IPS DF 6.9 (cell line): ENCODE measurements around the gene MPC1L.

Experiments used
- DNase-seq: peaks from one replicate; pipeline ENCODE4 v3.0.0-alpha.2; 2013; ENCODE audit warnings: low read depth, low spot score
- H3K27ac ChIP-seq: one replicate; pipeline ENCODE4 v1.5.1; 2013; ENCODE audit warnings: low read length, control low read depth
- H3K27me3 ChIP-seq: 2 replicates; pipeline ENCODE4 v1.6.1; 2013; ENCODE audit warnings: mild to moderate bottlenecking, low read length; ENCODE audit not compliant: control insufficient read depth, insufficient read depth
- H3K36me3 ChIP-seq: 2 replicates; pipeline ENCODE4 v1.6.1; 2013; ENCODE audit warnings: low read length; ENCODE audit not compliant: control insufficient read depth, insufficient read depth
- H3K4me1 ChIP-seq: 2 replicates; pipeline ENCODE4 v1.6.1; 2013; ENCODE audit warnings: low read length; ENCODE audit not compliant: control insufficient read depth, insufficient read depth
- H3K4me3 ChIP-seq: 2 replicates; pipeline ENCODE4 v1.5.1; 2013; ENCODE audit warnings: mild to moderate bottlenecking, low read length
- H3K9me3 ChIP-seq: 2 replicates; pipeline ENCODE4 v1.6.1; 2013; ENCODE audit warnings: low read length, inconsistent platforms; ENCODE audit not compliant: control insufficient read depth, insufficient read depth
- WGBS: extraction: QIAGEN DNeasy Blood & Tissue Kit; methylation state at CpG from one replicate; pipeline ENCODE4 v1.1.7; 2013; ENCODE audit warnings: mixed read lengths, missing lambda C conversion rate; ENCODE audit not compliant: insufficient read length, insufficient coverage; 5-methylcytosine and 5-hydroxymethylcytosine counted together

Gene MPC1L

DNA sequence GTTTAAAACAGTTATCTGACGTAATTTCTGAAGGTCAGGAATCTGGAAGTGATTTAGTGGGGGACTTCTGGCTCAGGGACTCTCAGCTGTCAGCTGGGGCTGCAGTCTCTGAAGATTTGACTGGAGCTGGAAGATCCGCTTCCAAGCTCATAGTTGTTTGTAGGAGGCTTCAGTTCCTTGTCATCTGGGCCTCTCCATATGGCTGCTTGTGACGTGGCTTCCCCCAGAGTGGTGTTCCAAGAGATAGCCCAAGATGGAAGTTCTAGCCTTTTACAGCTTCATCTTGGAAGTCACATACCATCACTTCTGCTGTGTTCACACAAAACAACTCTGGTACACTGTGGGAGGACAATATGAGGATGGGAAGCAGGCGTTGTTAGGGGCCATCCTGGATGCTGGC is 2.1 kb downstream of the MPC1L start:
- no CpG with 5 or more reads among the region's 4 CpGs for WGBS
- Histone ChIP-seq H3K4me3 (no peak overlapping the region), H3K27ac (no peak overlapping the region), H3K27me3 (no peaks in the 10 kb centered on the region), H3K4me1 (peaks cover 2% of the 10 kb centered on the region; the same call in 1 of the 2 replicates), H3K36me3 (peaks cover 3% of the 10 kb centered on the region; the same call in 1 of the 2 replicates), H3K9me3 (no peaks in the 10 kb centered on the region)
- DNase-seq, result no peak

DNA sequence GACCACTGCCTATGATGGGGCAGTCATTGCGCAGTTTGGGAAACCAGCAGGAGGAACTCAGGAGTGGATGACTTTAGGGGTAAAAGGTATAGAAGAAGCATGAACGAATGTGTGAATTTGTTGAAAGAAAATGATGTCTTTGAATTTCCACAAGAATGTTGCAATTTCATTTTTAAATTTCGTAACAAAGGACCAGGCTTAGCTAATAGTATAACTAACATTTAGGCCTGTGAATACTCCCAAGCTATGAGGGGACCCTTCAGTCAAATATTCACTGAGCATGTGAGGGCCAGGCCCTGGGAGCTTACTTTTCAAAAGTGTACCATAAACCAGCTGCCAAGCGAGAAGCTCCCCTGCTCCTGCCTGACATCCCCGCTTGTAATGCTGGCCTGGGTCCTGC is 5.3 kb downstream of the MPC1L start:
- no peak overlapping the region for H3K27ac ChIP-seq
- peaks cover 2% of the 10 kb centered on the region; the same call in 1 of the 2 replicates for H3K4me1 ChIP-seq
- WGBS, result 100% methylated on average over 1 of the region's 5 CpGs
- no peaks in the 10 kb centered on the region for H3K27me3 ChIP-seq
- H3K4me3 ChIP-seq, result no peak overlapping the region
- no peak for DNase-seq
- peaks cover 3% of the 10 kb centered on the region; the same call in 1 of the 2 replicates for H3K36me3 ChIP-seq
- H3K9me3 ChIP-seq, result no peaks in the 10 kb centered on the region

DNA sequence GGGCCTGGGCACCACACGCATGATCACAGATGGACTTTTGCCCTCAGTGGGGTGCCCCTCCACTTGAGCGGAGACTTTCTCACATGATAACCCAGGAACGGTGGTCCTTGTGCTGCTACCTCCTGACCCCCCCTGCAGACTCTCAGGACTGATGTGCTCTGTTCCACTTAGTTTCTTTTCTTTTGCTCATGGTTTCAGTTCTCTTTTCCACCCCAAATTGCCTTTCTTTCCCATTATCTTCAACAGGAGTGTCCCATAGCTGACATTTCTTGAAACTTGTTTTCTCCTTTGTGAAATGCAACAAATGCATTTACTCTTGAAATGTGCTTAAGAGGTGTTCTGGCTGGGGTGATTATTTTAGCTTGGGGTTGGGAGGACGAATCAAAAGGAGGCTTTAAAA is 9.0 kb downstream of the MPC1L start:
- H3K27me3 ChIP-seq, result no peaks in the 10 kb centered on the region
- H3K9me3 ChIP-seq, result no peaks in the 10 kb centered on the region
- no peak overlapping the region for H3K27ac ChIP-seq
- H3K4me1 ChIP-seq, result no peaks in the 10 kb centered on the region
- peaks cover 3% of the 10 kb centered on the region; the same call in 1 of the 2 replicates for H3K36me3 ChIP-seq
- no CpG with 5 or more reads among the region's 4 CpGs for WGBS
- no peak for DNase-seq
- no peak overlapping the region for H3K4me3 ChIP-seq

DNA sequence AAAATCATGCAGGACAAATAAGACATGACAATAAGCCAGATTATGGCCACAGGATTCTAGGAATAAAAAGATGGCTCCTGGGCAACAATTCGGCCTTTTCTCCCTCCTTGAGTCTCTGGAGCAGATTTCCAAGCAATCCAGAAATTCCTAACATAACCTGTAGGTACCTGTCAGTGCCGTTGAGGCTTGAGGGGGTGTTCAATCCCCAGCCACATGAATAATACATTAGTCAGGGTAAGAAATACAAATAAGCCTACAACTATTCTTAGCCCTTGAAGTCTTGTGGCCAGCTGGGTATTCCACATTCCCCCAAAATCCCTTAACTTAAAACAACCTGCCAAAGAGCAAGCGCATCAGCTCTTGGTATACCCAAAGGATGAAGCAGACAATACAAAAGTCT is 14.5 kb downstream of the MPC1L start:
- peaks cover 3% of the 10 kb centered on the region; the same call in 1 of the 2 replicates for H3K36me3 ChIP-seq
- H3K27me3 ChIP-seq, result no peaks in the 10 kb centered on the region
- WGBS, result no CpG with 5 or more reads among the region's 3 CpGs
- DNase-seq, result no peak
- no peaks in the 10 kb centered on the region for H3K9me3 ChIP-seq
- no peak overlapping the region for H3K4me3 ChIP-seq
- no peaks in the 10 kb centered on the region for H3K4me1 ChIP-seq
- H3K27ac ChIP-seq, result no peak overlapping the region

DNA sequence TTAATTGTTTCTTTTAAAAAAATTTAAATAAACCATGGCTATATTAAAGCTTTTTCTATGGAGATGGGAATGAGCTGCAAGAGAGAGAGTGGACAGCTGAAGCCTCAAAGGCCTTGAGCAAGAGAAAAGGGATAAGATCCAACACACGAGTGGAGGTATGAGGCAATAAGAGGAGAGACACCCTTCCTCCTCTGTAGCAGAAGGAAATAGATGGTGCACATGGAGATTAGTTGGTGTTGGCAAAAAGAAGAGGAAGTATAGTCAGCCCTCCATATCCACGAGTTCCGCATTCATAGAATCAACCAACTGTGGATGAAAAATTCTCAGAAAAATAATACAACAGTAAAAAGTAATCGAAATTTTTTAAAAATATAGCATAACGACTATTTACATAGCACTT is 20.9 kb downstream of the MPC1L start:
- no peak for DNase-seq
- Histone ChIP-seq H3K9me3 (no peaks in the 10 kb centered on the region), H3K27me3 (no peaks in the 10 kb centered on the region), H3K4me1 (no peaks in the 10 kb centered on the region; the same call in 1 of the 2 replicates), H3K27ac (no peak overlapping the region), H3K4me3 (no peak overlapping the region), H3K36me3 (no peaks in the 10 kb centered on the region)
- no CpG with 5 or more reads among the region's 5 CpGs for WGBS

DNA sequence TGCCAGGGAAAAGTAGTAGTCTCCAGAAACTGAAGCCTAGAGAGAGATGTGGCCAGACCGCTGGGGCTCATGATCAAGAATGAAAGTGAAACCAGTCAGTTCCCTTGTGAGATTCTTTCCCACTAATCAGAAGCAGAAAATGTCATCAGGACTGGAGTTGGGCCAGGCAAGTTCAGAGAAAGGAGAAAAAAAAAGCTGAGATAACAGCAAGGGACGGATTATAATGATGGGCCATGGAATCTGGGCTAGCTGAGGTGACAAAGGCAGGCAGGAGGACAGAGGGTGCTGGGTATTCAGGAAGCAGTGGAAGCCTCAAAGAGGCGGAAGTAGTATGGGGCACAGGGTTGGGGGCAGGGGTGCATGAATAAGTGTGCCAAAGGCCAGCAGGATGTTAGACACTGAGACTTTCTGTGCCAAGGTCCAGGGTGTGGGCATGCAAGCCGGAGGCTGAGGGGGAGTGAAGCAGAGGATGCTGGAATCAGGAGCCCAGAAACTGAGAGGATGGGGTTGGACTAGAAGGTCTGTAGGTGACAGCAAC is 21.7 kb downstream of the MPC1L start:
- no peaks in the 10 kb centered on the region for H3K36me3 ChIP-seq
- H3K4me3 ChIP-seq, result no peak overlapping the region
- WGBS, result no CpG with 5 or more reads among the region's 4 CpGs
- H3K27ac ChIP-seq, result no peak overlapping the region
- H3K9me3 ChIP-seq, result no peaks in the 10 kb centered on the region
- DNase-seq, result no peak
- no peaks in the 10 kb centered on the region for H3K27me3 ChIP-seq
- no peaks in the 10 kb centered on the region; the same call in 1 of the 2 replicates for H3K4me1 ChIP-seq

DNA sequence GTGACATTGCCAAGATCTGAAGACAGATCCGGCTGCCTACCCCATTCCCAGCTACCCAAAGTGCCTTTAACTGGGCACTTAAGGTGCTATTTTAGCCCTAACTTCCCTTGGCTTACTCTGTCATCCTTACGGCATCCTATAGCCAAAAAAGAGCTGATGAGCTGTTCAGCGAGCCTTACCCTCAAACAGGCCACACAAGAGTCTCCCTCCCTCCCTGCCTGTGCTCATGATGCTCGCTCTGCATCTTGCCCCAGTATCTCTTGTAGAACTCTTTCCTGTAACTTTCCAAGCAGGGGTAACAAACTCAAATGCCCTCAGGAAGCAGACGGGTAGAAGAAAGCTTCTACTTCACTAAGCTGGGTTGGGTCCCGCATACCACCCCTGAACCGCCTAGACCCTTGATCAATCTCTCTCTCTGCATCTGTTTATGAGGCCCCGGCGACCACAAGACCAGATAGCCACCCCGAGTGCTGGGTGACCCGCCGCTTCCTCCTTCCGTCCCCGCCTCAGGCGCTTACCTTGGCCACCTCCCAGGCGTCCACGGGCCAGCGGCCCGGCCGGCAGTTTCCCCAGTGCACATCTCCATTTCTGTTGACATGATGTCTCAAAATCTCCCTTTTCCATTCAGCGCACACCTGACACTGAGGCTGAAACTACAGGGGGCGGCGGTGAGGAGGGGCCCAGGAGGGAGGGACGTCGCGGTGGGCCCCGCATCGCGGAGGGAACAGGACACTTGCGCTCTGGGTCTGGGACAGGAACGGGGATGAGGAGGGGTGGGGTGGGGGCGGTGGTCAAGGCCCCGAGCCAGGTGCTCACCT is 23.5 kb downstream of the MPC1L start:
- H3K27ac ChIP-seq, result no peak overlapping the region
- no peaks in the 10 kb centered on the region; the same call in 1 of the 2 replicates for H3K4me1 ChIP-seq
- H3K36me3 ChIP-seq, result no peaks in the 10 kb centered on the region
- WGBS, result no CpG with 5 or more reads among the region's 33 CpGs
- H3K4me3 ChIP-seq, result peak overlapping the region; percentile 81; the same call in 1 of the 2 replicates
- no peaks in the 10 kb centered on the region for H3K9me3 ChIP-seq
- no peaks in the 10 kb centered on the region for H3K27me3 ChIP-seq
- DNase-seq, result no peak

DNA sequence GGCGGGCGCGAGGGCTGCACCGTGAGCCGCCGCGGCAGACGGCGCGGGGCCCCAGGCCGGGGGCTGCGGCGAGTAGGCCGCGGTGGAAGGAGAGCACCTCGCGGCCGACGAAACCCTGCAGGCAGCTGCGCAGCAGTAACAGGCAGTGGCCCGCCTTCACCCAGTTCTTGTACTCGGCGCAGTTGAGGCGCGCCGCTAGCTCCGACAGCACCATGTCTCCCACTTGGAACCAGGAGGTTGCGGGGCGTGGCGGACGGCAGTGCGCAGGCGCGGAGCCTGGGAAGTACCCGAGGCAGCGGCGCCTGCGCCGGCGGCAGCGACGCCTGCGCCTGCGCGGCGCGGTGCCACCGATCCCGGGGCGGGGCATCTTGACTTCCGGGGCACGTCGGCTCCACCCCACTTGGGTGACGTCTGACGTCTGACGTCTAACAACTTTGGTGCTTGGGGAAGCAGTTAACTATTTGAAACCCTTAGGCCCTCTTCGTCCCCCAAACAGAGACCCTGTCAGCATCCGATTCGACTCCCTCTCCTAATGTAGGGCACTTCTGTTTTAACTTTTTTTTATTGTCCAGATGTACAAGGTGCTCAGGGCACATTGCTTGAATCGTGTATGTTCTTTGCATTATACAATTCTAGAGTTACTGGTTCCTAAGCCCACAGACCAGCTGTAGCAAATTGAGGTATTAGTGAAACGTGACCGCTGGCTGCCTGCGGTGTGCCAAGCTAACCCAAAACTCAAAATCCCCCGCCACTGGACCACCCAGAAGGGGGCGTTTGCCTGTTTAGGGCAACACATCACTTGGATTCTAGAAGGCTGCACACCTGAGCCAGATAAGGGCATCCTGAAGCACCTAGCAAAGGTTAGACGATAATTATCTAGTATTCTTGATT is 24.3 kb downstream of the MPC1L start, which contains the start of gene CXorf38:
Gene CXorf38, minus strand, starts transcription at position 255 of the 891 bp plus-strand sequence. Its CDS starts 41 bp downstream, at position 214.
- Histone ChIP-seq H3K4me3 (peak within 1 kb of the TSS; percentile 81; the same call in 1 of the 2 replicates), H3K4me1 (no peaks in the 10 kb centered on the region; the same call in 1 of the 2 replicates), H3K36me3 (no peaks in the 10 kb centered on the region), H3K9me3 (no peaks in the 10 kb centered on the region), H3K27ac (no peak within 1 kb of the TSS), H3K27me3 (no peaks in the 10 kb centered on the region)
- DNase-seq, result peak; percentile 54
- no CpG with 5 or more reads among the region's 66 CpGs for WGBS

DNA sequence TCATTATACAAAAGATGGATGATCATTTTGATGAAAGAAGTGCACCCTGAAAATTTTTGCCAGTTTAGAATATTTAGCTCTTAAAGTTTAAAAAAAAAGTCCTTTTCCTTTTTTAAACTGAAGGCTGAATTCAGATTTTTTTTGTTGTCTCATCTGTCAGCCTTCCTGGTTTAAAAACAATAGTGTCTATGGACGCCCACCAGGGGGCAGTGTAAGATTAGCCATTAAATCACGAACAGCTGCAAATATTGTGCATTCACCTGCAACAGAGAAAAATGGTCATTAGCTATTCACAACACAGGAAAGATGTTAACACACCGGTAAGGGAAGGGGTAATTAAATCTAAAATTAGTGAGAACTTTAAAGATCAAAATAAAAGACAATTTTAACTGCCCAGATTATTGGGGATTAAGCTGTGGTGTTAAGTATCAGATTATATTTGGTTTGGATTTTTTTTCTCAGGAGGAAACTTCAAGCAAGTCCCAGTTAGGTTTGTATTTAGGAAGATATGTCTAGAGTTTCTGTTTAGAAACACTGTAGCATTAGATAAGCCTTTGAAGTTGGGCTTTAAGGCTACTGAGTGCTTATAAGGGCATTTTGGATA is 28.5 kb downstream of the MPC1L start:
- H3K27ac ChIP-seq, result no peak overlapping the region
- no peak overlapping the region for H3K4me3 ChIP-seq
- no peaks in the 10 kb centered on the region for H3K9me3 ChIP-seq
- no CpG with 5 or more reads among the region's 3 CpGs for WGBS
- peaks cover 4% of the 10 kb centered on the region; the same call in 1 of the 2 replicates for H3K36me3 ChIP-seq
- H3K4me1 ChIP-seq, result no peaks in the 10 kb centered on the region
- H3K27me3 ChIP-seq, result no peaks in the 10 kb centered on the region
- no peak for DNase-seq

DNA sequence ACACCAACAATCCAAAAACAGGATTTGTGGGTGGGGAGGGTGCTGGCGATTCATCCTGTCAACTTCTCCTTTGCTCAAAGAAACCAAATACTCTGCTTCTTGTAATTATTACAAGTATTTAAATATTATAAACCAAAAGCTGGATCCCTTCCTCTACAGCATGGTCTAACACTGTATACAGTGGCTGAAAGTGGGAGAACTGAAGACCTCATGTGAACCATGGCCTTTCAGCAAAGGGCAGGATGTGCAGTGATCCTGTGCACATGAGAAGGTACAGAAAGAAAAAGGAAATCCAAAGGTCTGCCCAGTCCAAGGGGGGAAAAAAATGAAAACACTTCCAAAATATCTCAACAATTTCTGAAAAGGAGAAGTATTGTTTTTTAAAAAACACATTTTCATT is 29.4 kb downstream of the MPC1L start:
- H3K27ac ChIP-seq, result no peak overlapping the region
- DNase-seq, result no peak
- no peaks in the 10 kb centered on the region for H3K4me1 ChIP-seq
- no CpG with 5 or more reads among the region's 1 CpG for WGBS
- peaks cover 4% of the 10 kb centered on the region; the same call in 1 of the 2 replicates for H3K36me3 ChIP-seq
- no peaks in the 10 kb centered on the region for H3K27me3 ChIP-seq
- no peak overlapping the region for H3K4me3 ChIP-seq
- no peaks in the 10 kb centered on the region for H3K9me3 ChIP-seq
